Body of pancreas (tissue), 4 donors: Measurements from ENCODE around the gene MAEA. TPM values are rescaled to one million over a fixed set of nuclear protein-coding genes. Genes with fewer than 3 reads are reported as not detected.

ENCODE experiments used
- ATAC-seq: fragments of 150-250 bp; one replicate; pipeline ENCODE4 v1.9.1; 2016
- DNase-seq, 4 donors: peaks; one replicate each; pipeline ENCODE4 v3.0.0-alpha.2; 2019
- H3K27ac ChIP-seq, 4 donors: fragments of 200-600 bp; sonication (generic); 1 replicate in 3 of 4; 2 replicates in 1 of 4; pipeline versions ENCODE4 v1.5.1 to v1.6.1; 2016 to 2019; ENCODE audit warnings: mild to moderate bottlenecking in 1 of 4, mixed read lengths in 1 of 4, moderate library complexity in 1 of 4
- H3K27me3 ChIP-seq, 2 donors: fragments of 200-600 bp; sonication (generic); one replicate each; pipeline ENCODE4 v1.6.0; 2016; ENCODE audit warnings: mild to moderate bottlenecking in 1 of 2
- H3K36me3 ChIP-seq, 2 donors: fragments of 200-600 bp; sonication (generic); replicated peaks in 1 of 2; 2 replicates each; pipeline ENCODE4 v1.5.1; 2016; ENCODE audit warnings: low read depth in 2 of 2; ENCODE audit not compliant: insufficient read depth in 1 of 2
- H3K4me1 ChIP-seq: fragments of 200-600 bp; sonication (generic); one replicate; pipeline ENCODE4 v1.6.0; 2016
- H3K4me3 ChIP-seq, 2 donors: fragments of 200-600 bp; sonication (generic); 1 replicate in 1 of 2; 2 replicates in 1 of 2; pipeline ENCODE4 v1.5.1; 2016 to 2019
- H3K9me3 ChIP-seq, 3 donors: fragments of 200-600 bp; sonication (generic); 1 replicate in 2 of 3; 2 replicates in 1 of 3; pipeline ENCODE4 v1.5.1; 2016
- POLR2A ChIP-seq, 3 donors: fragments of 450-650 bp; IDR thresholded peaks; one replicate each; pipeline ENCODE4 v1.6.1; 2016; ENCODE audit warnings: antibody characterized with exemption in 3 of 3, mild to moderate bottlenecking in 2 of 3
- WGBS, 2 donors: methylation state at CpG; one replicate each; pipeline ENCODE4 v1.1.5; 2017; 5-methylcytosine and 5-hydroxymethylcytosine counted together
- intact Hi-C: fragments of 100-400 bp; cut with DNase I; formaldehyde crosslinking; loops from one replicate; pipeline ENCODE4 v1.15.1; 2023
- total RNA-seq, 2 donors: library from RNA; depleted of rRNA; stranded (reverse); fragments of >200 nt; gene quantifications; one replicate each; pipeline ENCODE4 v1.1.0, GENCODE V29; 2016
- TF ChIP-seq, protein P1 (sequence below), 7 experiments: fragments of 450-650 bp in 4 of 7; fragments of 200-600 bp in 3 of 7; sonication (generic) in 3 of 7; IDR thresholded peaks; one replicate each; pipeline ENCODE4 v1.5.1; 2016 to 2019; ENCODE audit warnings: antibody characterized with exemption in 7 of 7

Gene MAEA
- total RNA-seq, 2 donors from 2014 or later, result 68.7 to 88.0 TPM

DNA sequence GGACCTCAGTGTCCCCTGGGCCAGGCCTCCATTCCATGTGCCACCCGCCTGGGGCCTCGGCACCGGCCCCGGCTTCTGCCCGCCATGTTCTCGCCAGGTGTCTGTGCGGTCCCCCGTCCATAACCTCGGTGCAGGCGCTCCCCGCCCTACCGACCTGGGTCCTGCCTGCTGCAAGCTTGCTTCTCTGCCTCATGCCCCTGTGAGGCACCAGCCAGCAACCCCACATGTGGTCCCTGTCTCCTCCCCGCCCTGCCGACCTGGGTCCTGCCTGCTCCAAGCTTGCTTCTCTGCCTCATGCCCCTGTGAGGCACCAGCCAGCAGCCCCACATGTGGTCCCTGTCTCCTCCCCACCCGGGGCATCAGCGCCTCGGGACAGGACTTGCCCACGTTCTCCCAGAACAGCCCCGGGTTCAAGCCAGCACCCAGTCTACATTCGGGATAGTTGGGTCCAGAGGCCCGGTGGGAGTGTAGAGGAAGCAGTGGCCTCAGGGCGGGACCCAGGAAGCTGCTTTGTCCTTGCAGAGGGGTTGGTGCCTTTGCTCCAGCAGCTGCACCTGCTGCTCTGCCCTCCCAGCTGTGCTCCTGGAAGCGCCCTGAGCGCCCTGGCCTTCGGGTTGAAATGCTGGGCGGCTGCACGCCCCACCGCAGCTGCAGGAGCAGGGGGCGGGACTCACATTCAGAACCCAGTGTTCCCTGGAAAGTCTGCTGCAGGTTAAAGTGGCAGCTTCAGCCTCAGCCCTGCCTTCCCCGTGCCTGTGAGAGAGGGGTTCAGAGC lies 37.2 kb downstream of the MAEA start:
- TF ChIP-seq POLR2A (IDR thresholded peaks at IDR 0.05), result no peak
- TF ChIP-seq, protein P1, sequence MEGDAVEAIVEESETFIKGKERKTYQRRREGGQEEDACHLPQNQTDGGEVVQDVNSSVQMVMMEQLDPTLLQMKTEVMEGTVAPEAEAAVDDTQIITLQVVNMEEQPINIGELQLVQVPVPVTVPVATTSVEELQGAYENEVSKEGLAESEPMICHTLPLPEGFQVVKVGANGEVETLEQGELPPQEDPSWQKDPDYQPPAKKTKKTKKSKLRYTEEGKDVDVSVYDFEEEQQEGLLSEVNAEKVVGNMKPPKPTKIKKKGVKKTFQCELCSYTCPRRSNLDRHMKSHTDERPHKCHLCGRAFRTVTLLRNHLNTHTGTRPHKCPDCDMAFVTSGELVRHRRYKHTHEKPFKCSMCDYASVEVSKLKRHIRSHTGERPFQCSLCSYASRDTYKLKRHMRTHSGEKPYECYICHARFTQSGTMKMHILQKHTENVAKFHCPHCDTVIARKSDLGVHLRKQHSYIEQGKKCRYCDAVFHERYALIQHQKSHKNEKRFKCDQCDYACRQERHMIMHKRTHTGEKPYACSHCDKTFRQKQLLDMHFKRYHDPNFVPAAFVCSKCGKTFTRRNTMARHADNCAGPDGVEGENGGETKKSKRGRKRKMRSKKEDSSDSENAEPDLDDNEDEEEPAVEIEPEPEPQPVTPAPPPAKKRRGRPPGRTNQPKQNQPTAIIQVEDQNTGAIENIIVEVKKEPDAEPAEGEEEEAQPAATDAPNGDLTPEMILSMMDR (IDR thresholded peaks at IDR 0.05), result no peak
- Histone ChIP-seq H3K36me3 (peaks cover 0 to 12% of the 10 kb centered on the region in 2 donors), H3K4me3 (no peak overlapping the region), H3K27me3 (no peaks in the 10 kb centered on the region), H3K9me3 (no peaks in the 10 kb centered on the region), H3K4me1 (no peaks in the 10 kb centered on the region), H3K27ac (no peak overlapping the region)
- DNase-seq, result no peak
- ATAC-seq, result no peak
- WGBS, 2 donors, result 92 to 96% methylated on average over 27 to 29 of the region's 30 CpGs
- intact Hi-C loops, result no loop called here

DNA sequence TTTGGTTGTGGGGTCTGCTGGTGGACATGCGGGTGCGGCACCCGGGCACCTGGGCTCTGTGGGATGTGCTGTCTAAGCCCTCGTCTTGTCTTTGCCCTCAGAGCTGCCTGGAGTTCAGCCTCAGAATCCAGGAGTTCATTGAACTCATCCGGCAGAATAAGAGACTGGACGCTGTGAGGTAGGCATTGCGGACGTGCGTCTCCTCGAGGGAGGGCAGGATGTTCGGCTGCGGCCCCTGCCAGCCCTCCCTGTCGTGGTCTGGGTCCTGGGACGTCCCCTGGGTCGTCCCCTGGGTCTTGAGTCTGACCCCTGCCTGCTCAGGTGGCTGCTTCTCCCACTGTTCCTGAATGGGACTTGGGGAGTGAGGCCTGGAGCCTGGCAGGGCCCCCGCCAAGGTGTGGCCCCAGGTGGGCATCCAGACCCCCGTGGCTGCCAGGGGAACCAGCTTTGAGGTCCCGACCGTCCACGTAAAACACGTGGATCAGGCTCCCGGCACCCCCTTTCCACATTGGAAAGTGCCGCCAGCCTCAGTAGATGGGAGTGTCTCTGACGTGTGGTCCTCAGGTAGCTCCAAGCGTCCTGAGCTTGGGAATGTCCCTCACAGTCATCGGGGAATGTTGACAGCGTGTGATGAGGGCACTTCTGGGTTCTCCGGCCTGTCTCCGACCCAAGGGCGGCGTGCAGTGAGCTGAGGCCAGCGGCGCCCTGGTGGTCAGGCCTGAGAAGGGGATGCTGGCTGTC lies 38.0 kb downstream of the MAEA start:
- 92 to 96% methylated on average over 13 to 32 of the region's 33 CpGs for WGBS, 2 donors
- H3K27me3 ChIP-seq, result no peaks in the 10 kb centered on the region
- TF ChIP-seq, protein P1 (IDR thresholded peaks at IDR 0.05), result no peak
- TF ChIP-seq POLR2A (IDR thresholded peaks at IDR 0.05), result no peak
- H3K4me1 ChIP-seq, result no peaks in the 10 kb centered on the region
- intact Hi-C loops, result no loop called here
- H3K36me3 ChIP-seq, result peaks cover 0 to 15% of the 10 kb centered on the region in 2 donors
- no peak for DNase-seq
- H3K27ac ChIP-seq, result no peak overlapping the region
- ATAC-seq, result no peak
- H3K4me3 ChIP-seq, result no peak overlapping the region
- H3K9me3 ChIP-seq, result no peaks in the 10 kb centered on the region

GRCh38 chr4:1328267-1329155 lies 38.8 kb downstream of the MAEA start:
- WGBS, 2 donors, result 96 to 97% methylated on average over 7 to 43 of the region's 51 CpGs
- ATAC-seq, result no peak
- H3K27ac ChIP-seq, result no peak overlapping the region
- no peak overlapping the region for H3K4me3 ChIP-seq
- TF ChIP-seq POLR2A (IDR thresholded peaks at IDR 0.05), result no peak
- TF ChIP-seq, protein P1 (IDR thresholded peaks at IDR 0.05), result no peak
- H3K27me3 ChIP-seq, result no peaks in the 10 kb centered on the region
- DNase-seq, result no peak
- peaks cover 0 to 19% of the 10 kb centered on the region in 2 donors for H3K36me3 ChIP-seq
- H3K4me1 ChIP-seq, result no peaks in the 10 kb centered on the region
- intact Hi-C loops, result no loop called here
- H3K9me3 ChIP-seq, result no peaks in the 10 kb centered on the region

DNA sequence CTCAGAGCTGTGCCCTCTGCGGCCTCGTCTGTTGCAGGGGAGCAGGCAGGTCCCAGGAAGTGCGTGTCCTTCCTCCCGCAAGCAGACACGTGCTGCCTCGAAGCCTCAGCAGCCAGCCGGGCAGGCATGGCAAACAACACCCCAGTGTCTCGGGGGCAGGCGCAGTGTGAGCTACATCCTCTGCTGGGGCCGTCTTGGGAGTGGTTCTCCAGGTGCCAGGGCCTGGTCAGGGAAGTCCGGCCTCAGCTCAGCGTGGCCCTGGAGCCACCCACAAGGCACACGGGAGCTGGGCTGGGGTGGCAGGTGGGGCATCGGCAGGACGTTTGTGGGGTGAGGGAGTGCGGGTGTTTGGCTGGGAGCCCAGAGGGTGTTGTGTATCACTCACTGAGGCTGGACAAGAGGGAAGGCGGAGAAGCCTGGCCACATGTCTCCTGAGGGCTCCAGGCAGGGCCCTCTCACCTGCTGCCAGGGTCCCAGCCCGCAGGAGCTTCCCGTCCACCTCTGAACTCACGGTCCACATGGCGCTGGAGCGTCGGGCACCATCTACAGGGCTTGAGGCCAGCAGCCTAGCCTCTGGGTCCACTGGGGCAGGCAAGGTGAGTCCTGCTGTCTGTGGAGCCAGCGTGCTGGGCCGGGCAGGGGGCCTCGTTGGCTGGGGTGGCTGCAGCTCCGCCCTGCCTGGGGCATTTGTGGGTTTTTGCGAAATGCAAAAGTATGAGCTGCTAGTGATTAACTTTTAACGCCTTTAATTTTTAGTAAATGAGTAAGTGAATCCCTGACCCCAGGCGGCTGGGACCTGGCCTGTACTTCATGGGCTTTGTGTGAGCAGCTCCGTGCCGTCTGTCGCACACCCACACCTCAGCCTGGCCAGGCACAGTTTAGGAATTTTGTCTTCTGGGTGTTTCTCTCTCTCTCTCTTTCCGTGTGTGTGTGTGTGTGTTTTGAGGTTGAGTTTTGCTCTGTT lies 40.0 kb downstream of the MAEA start:
- intact Hi-C loops, result no loop called here
- Histone ChIP-seq H3K4me3 (no peak overlapping the region), H3K27me3 (no peaks in the 10 kb centered on the region), H3K27ac (no peak overlapping the region), H3K36me3 (peaks cover 0 to 24% of the 10 kb centered on the region in 2 donors), H3K9me3 (no peaks in the 10 kb centered on the region), H3K4me1 (no peaks in the 10 kb centered on the region)
- TF ChIP-seq, protein P1 (IDR thresholded peaks at IDR 0.05), result no peak
- ATAC-seq (no peak), DNase-seq (no peak)
- 84 to 86% methylated on average over 18 to 30 of the region's 34 CpGs for WGBS, 2 donors
